K562 (cell line): ENCODE data around the gene OR7G1. TPM values are rescaled to one million over a fixed set of nuclear protein-coding genes. Genes with fewer than 3 reads are reported as not detected.

Experiments
- CTBP1 ChIP-seq: fragments of 450-650 bp; IDR thresholded peaks from 2 replicates; pipeline ENCODE4 v1.6.1; 2016; ENCODE audit warnings: borderline replicate concordance
- EHMT2 ChIP-seq: fragments of 450-650 bp; IDR thresholded peaks from 2 replicates; pipeline ENCODE4 v1.6.1; 2018; ENCODE audit warnings: antibody characterized with exemption
- HNRNPH1 ChIP-seq: fragments of 200-400 bp; formaldehyde crosslinking; optimal IDR thresholded peaks from 2 replicates; pipeline ENCODE3; 2017; ENCODE audit warnings: low read depth, mild to moderate bottlenecking, low read length, moderate library complexity
- ILK ChIP-seq: fragments of 450-650 bp; IDR thresholded peaks from 2 replicates; pipeline ENCODE4 v1.6.1; 2016; ENCODE audit warnings: missing genetic modification characterization, low read depth, mild to moderate bottlenecking, missing compliant biosample characterization, moderate library complexity, borderline replicate concordance
- NCOA1 ChIP-seq: fragments of 450-650 bp; IDR thresholded peaks from 2 replicates; pipeline ENCODE4 v1.6.1; 2016; ENCODE audit warnings: low read depth
- NFATC3 ChIP-seq: fragments of 450-650 bp; IDR thresholded peaks from 2 replicates; pipeline ENCODE4 v1.6.1; 2017; ENCODE audit warnings: mild to moderate bottlenecking
- NR2C2 ChIP-seq, 2 experiments: fragments of 200-800 bp in 1 of 2; sonication (Bioruptor generic) in 1 of 2; sonication (generic) in 1 of 2; formaldehyde crosslinking in 1 of 2; IDR thresholded peaks; 2 replicates each; pipeline versions ENCODE4 v1.6.1 to v1.8.0; 2016 to 2022; ENCODE audit warnings: mild to moderate bottlenecking in 1 of 2, missing compliant biosample characterization in 1 of 2, missing genetic modification characterization in 1 of 2, missing genetic modification reagents in 1 of 2
- PYGO2 ChIP-seq: fragments of 450-650 bp; IDR thresholded peaks from 2 replicates; pipeline ENCODE4 v1.6.1; 2016; ENCODE audit warnings: mild to moderate bottlenecking, missing genetic modification characterization, moderate library complexity, missing compliant biosample characterization
- RFX1 ChIP-seq: fragments of 450-650 bp; IDR thresholded peaks from 2 replicates; pipeline ENCODE4 v1.6.1; 2016; ENCODE audit warnings: mild to moderate bottlenecking, moderate library complexity
- RNF2 ChIP-seq: sonication (generic); IDR thresholded peaks from 2 replicates; pipeline ENCODE4 v1.6.1; 2016
- SMARCB1 ChIP-seq: IDR thresholded peaks from 2 replicates; pipeline ENCODE4 v1.6.1; 2011; ENCODE audit warnings: improper control_type of control experiment, low read depth; ENCODE audit not compliant: insufficient read length
- SREBF1 ChIP-seq: fragments of 150-350 bp; IDR thresholded peaks from 2 replicates; pipeline ENCODE4 v1.6.1; 2014; ENCODE audit warnings: antibody characterized with exemption, low read depth, low read length, borderline replicate concordance
- TCF7 ChIP-seq: sonication (generic); IDR thresholded peaks from 2 replicates; pipeline ENCODE4 v1.6.1; 2016; ENCODE audit warnings: antibody characterized with exemption, borderline replicate concordance
- polyA plus RNA-seq, 8 experiments: library from polyadenylated mRNA; depleted of rRNA in 4 of 8; stranded (reverse) in 5 of 8; unstranded in 3 of 8; fragments of >200 nt; fragmentation: Nextera tagmentation in 2 of 8; fragmentation: Illumina TruSeq in 1 of 8; extraction: Ambion mirVana in 2 of 8; extraction: Trizol in 1 of 8; gene quantifications; 2 replicates each; pipeline versions ENCODE4 v1.2.1 to v1.2.3, GENCODE V29; 2011 to 2014; ENCODE audit warnings: inconsistent platforms in 1 of 8, missing spikeins in 1 of 8
- total RNA-seq, 7 experiments: library from RNA; depleted of rRNA in 6 of 7; stranded (reverse); fragments of >200 nt in 6 of 7; fragmentation: Illumina TruSeq in 2 of 7; extraction: Trizol in 2 of 7; gene quantifications; 2 replicates each; pipeline versions ENCODE4 v1.2.1 to v1.2.3, GENCODE V29; 2011 to 2021; ENCODE audit warnings: low replicate concordance in 1 of 7
- TF ChIP-seq, protein P1 (sequence below): fragments of 250-450 bp; sonication (Bioruptor Pico); IDR thresholded peaks from 2 replicates; pipeline ENCODE4 v1.4.0; 2020; ENCODE audit warnings: mild to moderate bottlenecking, moderate library complexity, borderline replicate concordance
- TF ChIP-seq, protein P2 (sequence below): IDR thresholded peaks from 3 replicates; pipeline ENCODE4 v1.6.1; 2011; ENCODE audit warnings: borderline replicate concordance, mild to moderate bottlenecking; ENCODE audit not compliant: insufficient read length, insufficient read depth
- TF ChIP-seq, protein P3 (sequence below), 2 experiments: IDR thresholded peaks; 2 replicates each; pipeline ENCODE4 v1.6.1; 2011; ENCODE audit warnings: borderline replicate concordance in 1 of 2, control low read depth in 1 of 2, low read depth in 1 of 2, low read length in 1 of 2, mild to moderate bottlenecking in 1 of 2, mixed read lengths in 1 of 2, moderate library complexity in 1 of 2; ENCODE audit not compliant: insufficient read depth in 1 of 2, insufficient read length in 1 of 2, poor library complexity in 1 of 2, severe bottlenecking in 1 of 2; ENCODE audit errors: extremely low read depth in 1 of 2
- TF ChIP-seq, protein P4 (sequence below): sonication (generic); formaldehyde crosslinking; IDR thresholded peaks from 2 replicates; pipeline ENCODE4 v1.8.0; 2023; ENCODE audit warnings: mild to moderate bottlenecking, missing genetic modification reagents

The OR7G1 gene
- total and polyA plus RNA-seq, 9 of the 15 experiments (the other 6 are each of a cell fraction or from before 2014, with no cell fraction given), result not detected

DNA sequence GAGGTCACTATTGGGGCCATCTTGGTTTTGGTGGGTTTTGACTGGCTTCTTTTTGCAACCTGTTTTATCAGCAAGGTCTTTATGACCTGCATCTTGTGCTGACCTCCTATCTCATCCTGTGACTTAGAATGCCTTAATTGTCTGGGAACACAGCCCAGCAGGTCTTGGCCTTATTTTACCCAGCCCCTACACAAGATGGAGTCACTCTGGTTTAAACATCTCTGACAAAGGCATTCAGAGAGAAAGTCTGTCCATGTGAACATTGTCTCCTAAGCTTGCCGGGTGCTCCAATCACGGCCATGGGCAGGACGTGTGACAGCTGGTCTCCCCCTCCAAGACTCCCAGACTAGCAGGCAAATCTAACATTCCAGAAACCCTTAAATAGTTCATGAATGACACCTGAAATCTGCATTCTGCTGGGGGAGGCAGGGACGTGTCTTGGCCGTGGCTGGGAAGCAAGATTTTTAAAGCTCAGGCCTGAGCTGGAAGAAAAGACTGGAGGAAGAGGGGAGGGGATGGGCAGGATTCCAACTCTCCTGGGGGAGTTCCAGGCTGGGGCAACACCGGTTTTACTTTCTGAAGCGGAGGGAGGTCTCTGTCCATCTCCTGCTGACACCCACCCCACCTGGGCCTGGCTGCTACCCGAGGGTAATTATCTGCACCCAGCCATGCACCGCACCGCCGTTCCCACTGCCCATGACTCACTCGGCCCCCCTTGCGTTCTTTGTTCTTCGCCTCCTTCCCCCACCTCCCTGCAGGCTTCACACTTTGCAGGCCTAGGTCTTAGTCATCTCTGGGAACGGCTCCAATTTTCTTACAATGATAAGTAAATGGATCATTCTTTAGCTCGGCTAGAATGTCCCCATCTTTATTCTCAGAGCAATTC lies 40.3 kb downstream of the OR7G1 start (continued):
- no peak for TF ChIP-seq PYGO2 (tag)
- TF ChIP-seq ILK (tag), result no peak
- TF ChIP-seq, protein P1, sequence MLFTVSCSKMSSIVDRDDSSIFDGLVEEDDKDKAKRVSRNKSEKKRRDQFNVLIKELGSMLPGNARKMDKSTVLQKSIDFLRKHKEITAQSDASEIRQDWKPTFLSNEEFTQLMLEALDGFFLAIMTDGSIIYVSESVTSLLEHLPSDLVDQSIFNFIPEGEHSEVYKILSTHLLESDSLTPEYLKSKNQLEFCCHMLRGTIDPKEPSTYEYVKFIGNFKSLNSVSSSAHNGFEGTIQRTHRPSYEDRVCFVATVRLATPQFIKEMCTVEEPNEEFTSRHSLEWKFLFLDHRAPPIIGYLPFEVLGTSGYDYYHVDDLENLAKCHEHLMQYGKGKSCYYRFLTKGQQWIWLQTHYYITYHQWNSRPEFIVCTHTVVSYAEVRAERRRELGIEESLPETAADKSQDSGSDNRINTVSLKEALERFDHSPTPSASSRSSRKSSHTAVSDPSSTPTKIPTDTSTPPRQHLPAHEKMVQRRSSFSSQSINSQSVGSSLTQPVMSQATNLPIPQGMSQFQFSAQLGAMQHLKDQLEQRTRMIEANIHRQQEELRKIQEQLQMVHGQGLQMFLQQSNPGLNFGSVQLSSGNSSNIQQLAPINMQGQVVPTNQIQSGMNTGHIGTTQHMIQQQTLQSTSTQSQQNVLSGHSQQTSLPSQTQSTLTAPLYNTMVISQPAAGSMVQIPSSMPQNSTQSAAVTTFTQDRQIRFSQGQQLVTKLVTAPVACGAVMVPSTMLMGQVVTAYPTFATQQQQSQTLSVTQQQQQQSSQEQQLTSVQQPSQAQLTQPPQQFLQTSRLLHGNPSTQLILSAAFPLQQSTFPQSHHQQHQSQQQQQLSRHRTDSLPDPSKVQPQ, result no peak
- no peak for TF ChIP-seq NFATC3
- peak; percentile 85 for TF ChIP-seq TCF7
- TF ChIP-seq, protein P2, sequence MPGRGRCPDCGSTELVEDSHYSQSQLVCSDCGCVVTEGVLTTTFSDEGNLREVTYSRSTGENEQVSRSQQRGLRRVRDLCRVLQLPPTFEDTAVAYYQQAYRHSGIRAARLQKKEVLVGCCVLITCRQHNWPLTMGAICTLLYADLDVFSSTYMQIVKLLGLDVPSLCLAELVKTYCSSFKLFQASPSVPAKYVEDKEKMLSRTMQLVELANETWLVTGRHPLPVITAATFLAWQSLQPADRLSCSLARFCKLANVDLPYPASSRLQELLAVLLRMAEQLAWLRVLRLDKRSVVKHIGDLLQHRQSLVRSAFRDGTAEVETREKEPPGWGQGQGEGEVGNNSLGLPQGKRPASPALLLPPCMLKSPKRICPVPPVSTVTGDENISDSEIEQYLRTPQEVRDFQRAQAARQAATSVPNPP, result no peak
- peak; percentile 70 for TF ChIP-seq SMARCB1
- TF ChIP-seq NCOA1, result 0 out of 2 replicates have a peak, but pooled peaks have one; percentile 45
- TF ChIP-seq, protein P3, sequence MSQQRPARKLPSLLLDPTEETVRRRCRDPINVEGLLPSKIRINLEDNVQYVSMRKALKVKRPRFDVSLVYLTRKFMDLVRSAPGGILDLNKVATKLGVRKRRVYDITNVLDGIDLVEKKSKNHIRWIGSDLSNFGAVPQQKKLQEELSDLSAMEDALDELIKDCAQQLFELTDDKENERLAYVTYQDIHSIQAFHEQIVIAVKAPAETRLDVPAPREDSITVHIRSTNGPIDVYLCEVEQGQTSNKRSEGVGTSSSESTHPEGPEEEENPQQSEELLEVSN (IDR thresholded peaks at IDR 0.05; ENCODE audit: borderline replicate concordance in 1 of 2, extremely low read depth in 1 of 2, insufficient read depth in 1 of 2, insufficient read length in 1 of 2, low read depth in 1 of 2, low read length in 1 of 2, poor library complexity in 1 of 2, severe bottlenecking in 1 of 2), result peak in 1 of 2 experiments; percentile 54
- TF ChIP-seq SREBF1, result no peak
- no peak for TF ChIP-seq HNRNPH1
- peak; percentile 92 for TF ChIP-seq EHMT2
- TF ChIP-seq NR2C2 (CRISPR knock-in tag; IDR thresholded peaks at IDR 0.05), result no peak
- 0 out of 2 replicates have a peak, but pooled peaks have one; percentile 17 for TF ChIP-seq NR2C2 (tag; IDR thresholded peaks at IDR 0.05)
- 0 out of 2 replicates have a peak, but pooled peaks have one; percentile 25 for TF ChIP-seq RNF2
- TF ChIP-seq, protein P4, sequence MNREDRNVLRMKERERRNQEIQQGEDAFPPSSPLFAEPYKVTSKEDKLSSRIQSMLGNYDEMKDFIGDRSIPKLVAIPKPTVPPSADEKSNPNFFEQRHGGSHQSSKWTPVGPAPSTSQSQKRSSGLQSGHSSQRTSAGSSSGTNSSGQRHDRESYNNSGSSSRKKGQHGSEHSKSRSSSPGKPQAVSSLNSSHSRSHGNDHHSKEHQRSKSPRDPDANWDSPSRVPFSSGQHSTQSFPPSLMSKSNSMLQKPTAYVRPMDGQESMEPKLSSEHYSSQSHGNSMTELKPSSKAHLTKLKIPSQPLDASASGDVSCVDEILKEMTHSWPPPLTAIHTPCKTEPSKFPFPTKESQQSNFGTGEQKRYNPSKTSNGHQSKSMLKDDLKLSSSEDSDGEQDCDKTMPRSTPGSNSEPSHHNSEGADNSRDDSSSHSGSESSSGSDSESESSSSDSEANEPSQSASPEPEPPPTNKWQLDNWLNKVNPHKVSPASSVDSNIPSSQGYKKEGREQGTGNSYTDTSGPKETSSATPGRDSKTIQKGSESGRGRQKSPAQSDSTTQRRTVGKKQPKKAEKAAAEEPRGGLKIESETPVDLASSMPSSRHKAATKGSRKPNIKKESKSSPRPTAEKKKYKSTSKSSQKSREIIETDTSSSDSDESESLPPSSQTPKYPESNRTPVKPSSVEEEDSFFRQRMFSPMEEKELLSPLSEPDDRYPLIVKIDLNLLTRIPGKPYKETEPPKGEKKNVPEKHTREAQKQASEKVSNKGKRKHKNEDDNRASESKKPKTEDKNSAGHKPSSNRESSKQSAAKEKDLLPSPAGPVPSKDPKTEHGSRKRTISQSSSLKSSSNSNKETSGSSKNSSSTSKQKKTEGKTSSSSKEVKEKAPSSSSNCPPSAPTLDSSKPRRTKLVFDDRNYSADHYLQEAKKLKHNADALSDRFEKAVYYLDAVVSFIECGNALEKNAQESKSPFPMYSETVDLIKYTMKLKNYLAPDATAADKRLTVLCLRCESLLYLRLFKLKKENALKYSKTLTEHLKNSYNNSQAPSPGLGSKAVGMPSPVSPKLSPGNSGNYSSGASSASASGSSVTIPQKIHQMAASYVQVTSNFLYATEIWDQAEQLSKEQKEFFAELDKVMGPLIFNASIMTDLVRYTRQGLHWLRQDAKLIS (CRISPR knock-in tag), result no peak
- TF ChIP-seq RFX1, result no peak
- peak; percentile 89 for TF ChIP-seq CTBP1
